HUES48 (cell line): Measurements from ENCODE around the gene SRMS.

Experiments used
- H3K27ac ChIP-seq: one replicate; pipeline ENCODE4 v1.7.0; 2013; ENCODE audit warnings: low read depth, low read length, inconsistent platforms
- H3K27me3 ChIP-seq: 2 replicates; pipeline ENCODE4 v1.6.1; 2013; ENCODE audit warnings: mild to moderate bottlenecking, low read length; ENCODE audit not compliant: control insufficient read depth, insufficient read depth
- H3K36me3 ChIP-seq: 2 replicates; pipeline ENCODE4 v1.6.1; 2013; ENCODE audit warnings: low read length; ENCODE audit not compliant: control insufficient read depth, insufficient read depth
- H3K4me1 ChIP-seq: 2 replicates; pipeline ENCODE4 v1.6.1; 2013; ENCODE audit warnings: mild to moderate bottlenecking, low read length; ENCODE audit not compliant: control insufficient read depth, insufficient read depth
- H3K4me3 ChIP-seq: 2 replicates; pipeline ENCODE4 v1.5.1; 2013; ENCODE audit warnings: mild to moderate bottlenecking, low read depth, low read length
- H3K9ac ChIP-seq: 2 replicates; pipeline ENCODE4 v1.6.1; 2013; ENCODE audit warnings: mild to moderate bottlenecking, low read depth, low read length, moderate library complexity
- H3K9me3 ChIP-seq: 2 replicates; pipeline ENCODE4 v1.6.1; 2013; ENCODE audit warnings: low read length; ENCODE audit not compliant: control insufficient read depth, insufficient read depth

Gene SRMS

GRCh38 chr20:63547725-63548480, at the start of gene SRMS:
TSS of gene SRMS (minus strand) at chr20:63547749. CDS start at chr20:63547463, 286 bp downstream.
- no peak within 1 kb of the TSS for H3K9ac ChIP-seq
- peaks cover 28% of the 10 kb centered on the region for H3K4me1 ChIP-seq
- no peaks in the 10 kb centered on the region for H3K36me3 ChIP-seq
- H3K4me3 ChIP-seq: no peak within 1 kb of the TSS
- no peaks in the 10 kb centered on the region for H3K9me3 ChIP-seq
- no peak within 1 kb of the TSS for H3K27ac ChIP-seq
- no peaks in the 10 kb centered on the region for H3K27me3 ChIP-seq

GRCh38 chr20:63596423-63596822, 48.9 kb upstream of the SRMS start:
- H3K4me3 ChIP-seq: no peak overlapping the region
- H3K27me3 ChIP-seq: no peaks in the 10 kb centered on the region
- H3K36me3 ChIP-seq: peaks cover 37% of the 10 kb centered on the region
- H3K4me1 ChIP-seq: no peaks in the 10 kb centered on the region
- no peak overlapping the region for H3K9ac ChIP-seq
- H3K9me3 ChIP-seq: no peaks in the 10 kb centered on the region
- H3K27ac ChIP-seq: no peak overlapping the region

- no peaks in the 10 kb centered on the region for H3K9me3 ChIP-seq
- no peak overlapping the region for H3K4me3 ChIP-seq
- no peaks in the 10 kb centered on the region for H3K4me1 ChIP-seq
- no peaks in the 10 kb centered on the region for H3K27me3 ChIP-seq
- H3K9ac ChIP-seq: no peak overlapping the region
- H3K36me3 ChIP-seq: peaks cover 35% of the 10 kb centered on the region
- H3K27ac ChIP-seq: no peak overlapping the region
These were observed 48.0 kb upstream of the SRMS start for GRCh38 chr20:63595416-63596127.

- H3K36me3 ChIP-seq: peaks cover 49% of the 10 kb centered on the region
These were observed 46.6 kb upstream of the SRMS start for GRCh38 chr20:63594043-63594561.

GRCh38 chr20:63592661-63593060, 45.1 kb upstream of the SRMS start:
- Histone ChIP-seq H3K27me3 (no peaks in the 10 kb centered on the region), H3K9ac (no peak overlapping the region), H3K27ac (no peak overlapping the region)

More at GRCh38 chr20:63594043-63594561, 46.6 kb upstream of the SRMS start:
- no peaks in the 10 kb centered on the region for H3K9me3 ChIP-seq
- no peak overlapping the region for H3K4me3 ChIP-seq
- no peaks in the 10 kb centered on the region for H3K4me1 ChIP-seq
- H3K27ac ChIP-seq: no peak overlapping the region
- H3K9ac ChIP-seq: no peak overlapping the region
- no peaks in the 10 kb centered on the region for H3K27me3 ChIP-seq

GRCh38 chr20:63591786-63592355, 44.3 kb upstream of the SRMS start:
- no peak overlapping the region for H3K4me3 ChIP-seq
- no peaks in the 10 kb centered on the region for H3K9me3 ChIP-seq
- no peak overlapping the region for H3K9ac ChIP-seq
- peaks cover 39% of the 10 kb centered on the region for H3K36me3 ChIP-seq
- no peaks in the 10 kb centered on the region for H3K4me1 ChIP-seq
- no peak overlapping the region for H3K27ac ChIP-seq
- no peaks in the 10 kb centered on the region for H3K27me3 ChIP-seq

More at GRCh38 chr20:63592661-63593060, 45.1 kb upstream of the SRMS start:
- Histone ChIP-seq H3K36me3 (peaks cover 45% of the 10 kb centered on the region), H3K9me3 (no peaks in the 10 kb centered on the region), H3K4me3 (no peak overlapping the region), H3K4me1 (no peaks in the 10 kb centered on the region)

- peaks cover 39% of the 10 kb centered on the region for H3K36me3 ChIP-seq
- H3K9ac ChIP-seq: no peak overlapping the region
- no peaks in the 10 kb centered on the region for H3K27me3 ChIP-seq
- no peaks in the 10 kb centered on the region for H3K9me3 ChIP-seq
- H3K4me3 ChIP-seq: no peak overlapping the region
- no peaks in the 10 kb centered on the region for H3K4me1 ChIP-seq
- no peak overlapping the region for H3K27ac ChIP-seq
These were observed 43.6 kb upstream of the SRMS start for GRCh38 chr20:63591147-63591533.

GRCh38 chr20:63590218-63591146, 42.9 kb upstream of the SRMS start:
- Histone ChIP-seq H3K27me3 (no peaks in the 10 kb centered on the region), H3K4me3 (no peak overlapping the region), H3K9me3 (no peaks in the 10 kb centered on the region), H3K27ac (no peak overlapping the region), H3K9ac (no peak overlapping the region), H3K36me3 (peaks cover 39% of the 10 kb centered on the region), H3K4me1 (no peaks in the 10 kb centered on the region)

- H3K27ac ChIP-seq: no peak overlapping the region
- H3K9me3 ChIP-seq: no peaks in the 10 kb centered on the region
- H3K9ac ChIP-seq: no peak overlapping the region
- H3K4me1 ChIP-seq: no peaks in the 10 kb centered on the region
- H3K4me3 ChIP-seq: no peak overlapping the region
- H3K27me3 ChIP-seq: no peaks in the 10 kb centered on the region
- H3K36me3 ChIP-seq: peaks cover 39% of the 10 kb centered on the region
These were observed 42.0 kb upstream of the SRMS start for GRCh38 chr20:63589261-63590217.
